K562 (cell line): Measurements from ENCODE around the gene RARRES1. TPM values are rescaled to one million over a fixed set of nuclear protein-coding genes. Genes with fewer than 3 reads are reported as not detected.

ENCODE experiments used
- ATAC-seq: fragments of 200-7000 bp; cut with Tn5 transposase; 3 replicates; pipeline ENCODE4 v1.9.1; 2020; ENCODE audit warnings: moderate library complexity
- BruUV-seq: library from RNA; stranded (reverse); fragments of 400-500 nt; replicated peaks from 2 replicates; lab custom pipeline; 2021; lab: Mats Ljungman, UMichigan
- CTCF ChIA-PET: fragments of 300-600 bp; formaldehyde crosslinking; extraction: SDS; loops from one replicate; lab custom pipeline; 2021; ENCODE audit warnings: low intra/inter-chr PET ratio; lab: Yijun Ruan, JAX
- POLR2A ChIA-PET: fragments of 300-600, 350-650 bp; sonication (Branson Sonifier 250); formaldehyde crosslinking; extraction: SDS; loops from one replicate; lab custom pipeline; 2021; ENCODE audit warnings: antibody characterized with exemption, inconsistent platforms; lab: Yijun Ruan, JAX
- DNase-seq, 4 experiments: peaks; one replicate each; pipeline versions ENCODE4 v3.0.0 to v3.0.0-alpha.2; 2011 to 2018; ENCODE audit warnings: low spot score in 3 of 4, mixed read lengths in 3 of 4; ENCODE audit errors: extremely low read depth in 1 of 4
- FAIRE-seq: peaks from 2 replicates; lab custom pipeline; 2011; peaks lifted over from hg19 to GRCh38; lab: Jason Lieb, UNC
- H2AFZ ChIP-seq: 2 replicates; pipeline ENCODE4 v1.6.0; 2011; ENCODE audit warnings: low read depth, low read length, control low read depth, inconsistent platforms
- H3K27ac ChIP-seq: fragments of 200-600 bp; 3 replicates; pipeline ENCODE4 v1.8.0; 2011; ENCODE audit warnings: low read depth, mild to moderate bottlenecking, control low read depth, inconsistent platforms, low read length, moderate library complexity, mixed read lengths; ENCODE audit errors: extremely low read depth
- H3K27me3 ChIP-seq, 2 experiments: fragments of 300-600 bp in 1 of 2; 2 replicates in 1 of 2; 3 replicates in 1 of 2; pipeline versions ENCODE4 v1.6.0 to v1.8.0; 2011; ENCODE audit warnings: inconsistent platforms in 2 of 2, low read length in 2 of 2, mild to moderate bottlenecking in 1 of 2, mixed read lengths in 1 of 2, moderate library complexity in 1 of 2; ENCODE audit not compliant: control insufficient read depth in 2 of 2, insufficient read depth in 2 of 2
- H3K36me3 ChIP-seq: fragments of 300-600 bp; 3 replicates; pipeline ENCODE4 v1.8.0; 2011; ENCODE audit warnings: mild to moderate bottlenecking, low read length, inconsistent platforms; ENCODE audit not compliant: control insufficient read depth, insufficient read depth
- H3K4me1 ChIP-seq, 2 experiments: fragments of 200-600 bp in 1 of 2; replicated peaks in 1 of 2; 2 replicates in 1 of 2; 3 replicates in 1 of 2; pipeline versions ENCODE4 v1.5.1 to v1.8.0; 2011; ENCODE audit warnings: inconsistent platforms in 2 of 2, low read length in 2 of 2, mild to moderate bottlenecking in 1 of 2, mixed read lengths in 1 of 2, moderate library complexity in 1 of 2; ENCODE audit not compliant: control insufficient read depth in 2 of 2, insufficient read depth in 2 of 2
- H3K4me2 ChIP-seq: 2 replicates; pipeline ENCODE4 v1.6.1; 2011; ENCODE audit warnings: low read length, control low read depth, inconsistent platforms, mixed read lengths; ENCODE audit not compliant: insufficient read depth
- H3K4me3 ChIP-seq: fragments of 200-600 bp; sonication (generic), shearing (Covaris generic); 2 replicates; pipeline ENCODE4 v1.5.1; 2016; ENCODE audit warnings: control low read depth, inconsistent platforms
- H3K79me2 ChIP-seq: fragments of 200-600 bp; 3 replicates; pipeline ENCODE4 v1.8.0; 2011; ENCODE audit warnings: low read length, inconsistent platforms; ENCODE audit not compliant: control insufficient read depth, insufficient read depth
- H3K9ac ChIP-seq, 2 experiments: 2 replicates each; pipeline versions ENCODE4 v1.6.0 to v1.6.1; 2011; ENCODE audit warnings: low read depth in 2 of 2, low read length in 2 of 2, control low read depth in 1 of 2, inconsistent platforms in 1 of 2, mild to moderate bottlenecking in 1 of 2, mixed read lengths in 1 of 2; ENCODE audit not compliant: insufficient read depth in 1 of 2
- H3K9me1 ChIP-seq: one replicate; pipeline ENCODE4 v1.6.0; 2011; ENCODE audit warnings: inconsistent platforms, mild to moderate bottlenecking, low read length, moderate library complexity; ENCODE audit not compliant: control insufficient read depth, insufficient read depth
- H3K9me3 ChIP-seq: replicated peaks from 2 replicates; pipeline ENCODE4 v1.5.1; 2011; ENCODE audit warnings: low read depth, low read length, inconsistent platforms; ENCODE audit not compliant: control insufficient read depth, insufficient read depth
- H4K20me1 ChIP-seq: replicated peaks from 2 replicates; pipeline ENCODE4 v1.6.1; 2011; ENCODE audit warnings: low read length, inconsistent platforms, mixed read lengths; ENCODE audit not compliant: control insufficient read depth, insufficient read depth
- CCAR2 ChIP-seq: fragments of 200-400 bp; formaldehyde crosslinking; IDR thresholded peaks from 2 replicates; pipeline ENCODE4 v1.6.1; 2017; ENCODE audit warnings: mild to moderate bottlenecking, low read depth, low read length
- HNRNPLL ChIP-seq: fragments of 200-400 bp; formaldehyde crosslinking; IDR thresholded peaks from 2 replicates; pipeline ENCODE4 v1.6.1; 2017; ENCODE audit warnings: low read length, low read depth, mild to moderate bottlenecking; ENCODE audit not compliant: poor library complexity, severe bottlenecking
- HOXB6 ChIP-seq: fragments of 250-450 bp; sonication (Bioruptor Pico); IDR thresholded peaks from 2 replicates; pipeline ENCODE4 v1.5.1; 2022; ENCODE audit warnings: mild to moderate bottlenecking, borderline replicate concordance
- NR1H2 ChIP-seq: sonication (generic); formaldehyde crosslinking; IDR thresholded peaks from 2 replicates; pipeline ENCODE4 v1.4.0; 2020; ENCODE audit warnings: mild to moderate bottlenecking, missing genetic modification reagents
- SIN3A ChIP-seq, 2 experiments: fragments of 150-350 bp in 1 of 2; IDR thresholded peaks; 2 replicates each; pipeline ENCODE4 v1.6.1; 2011 to 2016; ENCODE audit warnings: borderline replicate concordance in 2 of 2, low read depth in 2 of 2, low read length in 2 of 2, mild to moderate bottlenecking in 2 of 2, moderate library complexity in 2 of 2; ENCODE audit not compliant: control insufficient read depth in 1 of 2
- TRIM24 ChIP-seq, 2 experiments: fragments of 450-650 bp; IDR thresholded peaks; 2 replicates each; pipeline ENCODE4 v1.6.1; 2016
- ZKSCAN8 ChIP-seq: fragments of 200-800 bp; sonication (Bioruptor generic); IDR thresholded peaks from 2 replicates; pipeline ENCODE4 v1.6.1; 2016; ENCODE audit warnings: missing genetic modification characterization, missing compliant biosample characterization
- ZNF12 ChIP-seq: sonication (generic); formaldehyde crosslinking; IDR thresholded peaks from 2 replicates; pipeline ENCODE4 v1.4.0; 2020; ENCODE audit warnings: mild to moderate bottlenecking, missing genetic modification reagents
- ZNF274 ChIP-seq: IDR thresholded peaks from 2 replicates; pipeline ENCODE4 v1.6.1; 2011; ENCODE audit warnings: low read depth, mild to moderate bottlenecking, low read length, moderate library complexity, borderline replicate concordance
- in situ Hi-C: fragments of 300-500 bp; cut with MboI; formaldehyde crosslinking; loops from 4 replicates; pipeline ENCODE4 v1.15.0; 2018; ENCODE audit warnings: inconsistent platforms, mixed read lengths
- intact Hi-C: fragments of 100-400 bp; cut with micrococcal nuclease; formaldehyde crosslinking; loops from 2 replicates; pipeline ENCODE4 v1.14.2; 2022
- polyA plus RNA-seq, 8 experiments: library from polyadenylated mRNA; depleted of rRNA in 4 of 8; stranded (reverse) in 5 of 8; unstranded in 3 of 8; fragments of >200 nt; fragmentation: Nextera tagmentation in 2 of 8; fragmentation: Illumina TruSeq in 1 of 8; extraction: Ambion mirVana in 2 of 8; extraction: Trizol in 1 of 8; gene quantifications; 2 replicates each; pipeline versions ENCODE4 v1.2.1 to v1.2.3, GENCODE V29; 2011 to 2014; ENCODE audit warnings: inconsistent platforms in 1 of 8, missing spikeins in 1 of 8
- total RNA-seq, 7 experiments: library from RNA; depleted of rRNA in 6 of 7; stranded (reverse); fragments of >200 nt in 6 of 7; fragmentation: Illumina TruSeq in 2 of 7; extraction: Trizol in 2 of 7; gene quantifications; 2 replicates each; pipeline versions ENCODE4 v1.2.1 to v1.2.3, GENCODE V29; 2011 to 2021; ENCODE audit warnings: low replicate concordance in 1 of 7
- TF ChIP-seq, protein P1 (sequence below): fragments of 450-650 bp; formaldehyde crosslinking; IDR thresholded peaks from 2 replicates; pipeline ENCODE4 v1.4.0; 2022; ENCODE audit warnings: missing genetic modification characterization
- TF ChIP-seq, protein P2 (sequence below), 2 experiments: fragments of 450-650 bp in 1 of 2; sonication (generic) in 1 of 2; formaldehyde crosslinking in 1 of 2; IDR thresholded peaks in 1 of 2; conservative IDR thresholded peaks in 1 of 2; 2 replicates each; pipeline versions ENCODE4 v1.6.1 to v1.8.1; 2016 to 2023; ENCODE audit warnings: mild to moderate bottlenecking in 2 of 2, moderate library complexity in 2 of 2, inconsistent platforms in 1 of 2, missing genetic modification reagents in 1 of 2
- TF ChIP-seq, protein P3 (sequence below): fragments of 250-450 bp; sonication (Bioruptor Pico); IDR thresholded peaks from 2 replicates; pipeline ENCODE4 v1.4.0; 2020

Gene RARRES1
- total and polyA plus RNA-seq, 9 of the 15 experiments (the other 6 are each of a cell fraction or from before 2014, with no cell fraction given), result not detected

DNA sequence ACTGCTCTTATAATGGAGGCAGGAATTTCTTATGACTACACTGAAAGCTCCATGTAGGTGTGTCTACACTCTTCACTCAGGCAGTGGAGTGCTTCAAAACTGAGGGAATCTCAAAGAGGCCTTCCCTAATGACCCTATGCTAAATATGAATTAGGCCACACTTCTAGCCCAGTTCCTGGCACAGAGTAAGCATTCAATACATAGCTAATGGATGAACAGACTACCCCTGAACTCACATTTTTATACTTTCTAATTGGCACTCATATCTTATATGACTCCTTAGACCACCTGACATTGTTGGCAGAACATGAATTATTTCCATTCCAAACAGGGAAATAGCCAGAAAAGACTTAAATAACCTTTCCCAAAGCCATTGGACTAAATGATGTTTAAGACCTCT lies 3.4 kb downstream of the RARRES1 start:
- Histone ChIP-seq H3K27ac (no peak overlapping the region), H3K9me3 (peaks cover 6% of the 10 kb centered on the region; the same call in 1 of the 2 replicates), H3K27me3 (no peaks in the 10 kb centered on the region), H3K4me2 (no peak overlapping the region), H3K4me3 (no peak overlapping the region), H3K9me1 (no peaks in the 10 kb centered on the region), H2AFZ (no peak overlapping the region), H3K4me1 (peaks cover 3 to 7% of the 10 kb centered on the region in 2 experiments; a peak in 3 of 5 replicates), H3K36me3 (peaks cover 14% of the 10 kb centered on the region; the same call in 2 of the 3 replicates), H3K9ac (no peak overlapping the region), H3K79me2 (no peaks in the 10 kb centered on the region; the same call in 2 of the 3 replicates), H4K20me1 (no peaks in the 10 kb centered on the region)
- DNase-seq, result no peak
- TF ChIP-seq, protein P1, sequence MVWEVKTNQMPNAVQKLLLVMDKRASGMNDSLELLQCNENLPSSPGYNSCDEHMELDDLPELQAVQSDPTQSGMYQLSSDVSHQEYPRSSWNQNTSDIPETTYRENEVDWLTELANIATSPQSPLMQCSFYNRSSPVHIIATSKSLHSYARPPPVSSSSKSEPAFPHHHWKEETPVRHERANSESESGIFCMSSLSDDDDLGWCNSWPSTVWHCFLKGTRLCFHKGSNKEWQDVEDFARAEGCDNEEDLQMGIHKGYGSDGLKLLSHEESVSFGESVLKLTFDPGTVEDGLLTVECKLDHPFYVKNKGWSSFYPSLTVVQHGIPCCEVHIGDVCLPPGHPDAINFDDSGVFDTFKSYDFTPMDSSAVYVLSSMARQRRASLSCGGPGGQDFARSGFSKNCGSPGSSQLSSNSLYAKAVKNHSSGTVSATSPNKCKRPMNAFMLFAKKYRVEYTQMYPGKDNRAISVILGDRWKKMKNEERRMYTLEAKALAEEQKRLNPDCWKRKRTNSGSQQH, result no peak
- TF ChIP-seq ZKSCAN8 (CRISPR knock-in tag) (no peak), CCAR2 (no peak), TRIM24 (IDR thresholded peaks at IDR 0.05) (no peak), ZNF274 (no peak), ZNF12 (CRISPR knock-in tag) (no peak), SIN3A (IDR thresholded peaks at IDR 0.05; ENCODE audit: borderline replicate concordance in 2 of 2, control insufficient read depth in 1 of 2, low read depth in 2 of 2, low read length in 2 of 2) (no peak), HOXB6 (CRISPR knock-in tag) (no peak), HNRNPLL (no peak), NR1H2 (CRISPR knock-in tag) (no peak)
- TF ChIP-seq, protein P2, sequence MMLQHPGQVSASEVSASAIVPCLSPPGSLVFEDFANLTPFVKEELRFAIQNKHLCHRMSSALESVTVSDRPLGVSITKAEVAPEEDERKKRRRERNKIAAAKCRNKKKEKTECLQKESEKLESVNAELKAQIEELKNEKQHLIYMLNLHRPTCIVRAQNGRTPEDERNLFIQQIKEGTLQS (IDR thresholded peaks at IDR 0.05), result no peak
- TF ChIP-seq, protein P2 (CRISPR knock-in tag; conservative IDR thresholded peaks at IDR 0.05), result no peak
- TF ChIP-seq, protein P3, sequence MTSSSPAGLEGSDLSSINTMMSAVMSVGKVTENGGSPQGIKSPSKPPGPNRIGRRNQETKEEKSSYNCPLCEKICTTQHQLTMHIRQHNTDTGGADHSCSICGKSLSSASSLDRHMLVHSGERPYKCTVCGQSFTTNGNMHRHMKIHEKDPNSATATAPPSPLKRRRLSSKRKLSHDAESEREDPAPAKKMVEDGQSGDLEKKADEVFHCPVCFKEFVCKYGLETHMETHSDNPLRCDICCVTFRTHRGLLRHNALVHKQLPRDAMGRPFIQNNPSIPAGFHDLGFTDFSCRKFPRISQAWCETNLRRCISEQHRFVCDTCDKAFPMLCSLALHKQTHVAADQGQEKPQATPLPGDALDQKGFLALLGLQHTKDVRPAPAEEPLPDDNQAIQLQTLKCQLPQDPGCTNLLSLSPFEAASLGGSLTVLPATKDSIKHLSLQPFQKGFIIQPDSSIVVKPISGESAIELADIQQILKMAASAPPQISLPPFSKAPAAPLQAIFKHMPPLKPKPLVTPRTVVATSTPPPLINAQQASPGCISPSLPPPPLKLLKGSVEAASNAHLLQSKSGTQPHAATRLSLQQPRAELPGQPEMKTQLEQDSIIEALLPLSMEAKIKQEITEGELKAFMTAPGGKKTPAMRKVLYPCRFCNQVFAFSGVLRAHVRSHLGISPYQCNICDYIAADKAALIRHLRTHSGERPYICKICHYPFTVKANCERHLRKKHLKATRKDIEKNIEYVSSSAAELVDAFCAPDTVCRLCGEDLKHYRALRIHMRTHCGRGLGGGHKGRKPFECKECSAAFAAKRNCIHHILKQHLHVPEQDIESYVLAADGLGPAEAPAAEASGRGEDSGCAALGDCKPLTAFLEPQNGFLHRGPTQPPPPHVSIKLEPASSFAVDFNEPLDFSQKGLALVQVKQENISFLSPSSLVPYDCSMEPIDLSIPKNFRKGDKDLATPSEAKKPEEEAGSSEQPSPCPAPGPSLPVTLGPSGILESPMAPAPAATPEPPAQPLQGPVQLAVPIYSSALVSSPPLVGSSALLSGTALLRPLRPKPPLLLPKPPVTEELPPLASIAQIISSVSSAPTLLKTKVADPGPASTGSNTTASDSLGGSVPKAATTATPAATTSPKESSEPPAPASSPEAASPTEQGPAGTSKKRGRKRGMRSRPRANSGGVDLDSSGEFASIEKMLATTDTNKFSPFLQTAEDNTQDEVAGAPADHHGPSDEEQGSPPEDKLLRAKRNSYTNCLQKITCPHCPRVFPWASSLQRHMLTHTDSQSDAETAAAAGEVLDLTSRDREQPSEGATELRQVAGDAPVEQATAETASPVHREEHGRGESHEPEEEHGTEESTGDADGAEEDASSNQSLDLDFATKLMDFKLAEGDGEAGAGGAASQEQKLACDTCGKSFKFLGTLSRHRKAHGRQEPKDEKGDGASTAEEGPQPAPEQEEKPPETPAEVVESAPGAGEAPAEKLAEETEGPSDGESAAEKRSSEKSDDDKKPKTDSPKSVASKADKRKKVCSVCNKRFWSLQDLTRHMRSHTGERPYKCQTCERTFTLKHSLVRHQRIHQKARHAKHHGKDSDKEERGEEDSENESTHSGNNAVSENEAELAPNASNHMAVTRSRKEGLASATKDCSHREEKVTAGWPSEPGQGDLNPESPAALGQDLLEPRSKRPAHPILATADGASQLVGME (CRISPR knock-in tag), result no peak
- no peak for ATAC-seq
- ChIA-PET CTCF (interaction anchor here (0.6 to 3.5 kb wide), 2 partner anchors 15 to 61 kb away, joined by 5 to 81 read pairs; no protein-coding TSS in a partner anchor), POLR2A (interaction anchor here (0.5 to 1.0 kb wide), 4 partner anchors 10 to 33 kb away, joined by 3 read pairs; no protein-coding TSS in a partner anchor)
- in situ Hi-C loops (loop anchor here (5.0 kb wide), 1 partner anchor 63 kb away; no protein-coding TSS in a partner anchor), intact Hi-C loops (loop anchor here (10.0 kb wide), 2 partner anchors 154 to 194 kb away; partner anchors contain the start of gene MLF1)
- no TSS peak for BruUV-seq
- FAIRE-seq, result no peak
